Nephron progenitor cell (in vitro differentiated cells): Measurements from ENCODE around the gene TFPI2.
A peak's percentile ranks its signal among the peaks of the same experiment; 100 is the strongest.
"Not testable (repeated sequence)": the region's sequence is repeated elsewhere in the genome, so short reads cannot be mapped to it uniquely, and the experiment has no call there.

Experiments used
- DNase-seq: peaks from one replicate; pipeline ENCODE4 v3.0.0; 2021
- H3K27ac Mint-ChIP-seq: 2 replicates; pipeline ENCODE4 v1.8.0; 2021; ENCODE audit warnings: mild to moderate bottlenecking, moderate library complexity, mixed read lengths
- H3K27me3 Mint-ChIP-seq: 2 replicates; pipeline ENCODE4 v1.8.0; 2021; ENCODE audit warnings: mild to moderate bottlenecking, low read depth, mixed read lengths; ENCODE audit not compliant: poor library complexity
- H3K36me3 Mint-ChIP-seq: 2 replicates; pipeline ENCODE4 v1.8.0; 2021; ENCODE audit warnings: low read depth, mixed read lengths
- H3K4me1 Mint-ChIP-seq: 2 replicates; pipeline ENCODE4 v1.8.0; 2021; ENCODE audit warnings: mixed read lengths
- H3K4me3 Mint-ChIP-seq: 2 replicates; pipeline ENCODE4 v1.8.0; 2021; ENCODE audit warnings: mild to moderate bottlenecking, moderate library complexity, mixed read lengths
- H3K9me3 Mint-ChIP-seq: 2 replicates; pipeline ENCODE4 v1.8.0; 2021; ENCODE audit warnings: mild to moderate bottlenecking, moderate library complexity, mixed read lengths
- CTCF ChIP-seq: fragments of 200-600 bp; sonication (generic); IDR thresholded peaks from 2 replicates; pipeline ENCODE4 v1.5.0; 2021; ENCODE audit warnings: antibody characterized with exemption

The TFPI2 gene

GRCh38 chr7:93913197-93913596 lies 22.6 kb upstream of the TFPI2 start:
- H3K27ac Mint-ChIP-seq: no peak overlapping the region

GRCh38 chr7:93911661-93912060 lies 21.1 kb upstream of the TFPI2 start:
- H3K4me1 Mint-ChIP-seq, H3K27ac Mint-ChIP-seq, DNase-seq, H3K36me3 Mint-ChIP-seq, H3K27me3 Mint-ChIP-seq, H3K4me3 Mint-ChIP-seq, H3K9me3 Mint-ChIP-seq: not testable (repeated sequence)

More at GRCh38 chr7:93913197-93913596, 22.6 kb upstream of the TFPI2 start:
- DNase-seq: no peak
- peaks cover 11% of the 10 kb centered on the region for H3K27me3 Mint-ChIP-seq
- no peak overlapping the region for H3K4me3 Mint-ChIP-seq
- H3K36me3 Mint-ChIP-seq: no peaks in the 10 kb centered on the region
- no peaks in the 10 kb centered on the region for H3K9me3 Mint-ChIP-seq
- TF ChIP-seq CTCF: no peak
- peaks cover 7% of the 10 kb centered on the region for H3K4me1 Mint-ChIP-seq

- not testable (repeated sequence) for H3K4me1 Mint-ChIP-seq, H3K27me3 Mint-ChIP-seq, H3K36me3 Mint-ChIP-seq, H3K9me3 Mint-ChIP-seq, DNase-seq, H3K4me3 Mint-ChIP-seq, H3K27ac Mint-ChIP-seq
These were observed 20.7 kb upstream of the TFPI2 start for GRCh38 chr7:93911242-93911641.

GRCh38 chr7:93910076-93910994 lies 19.8 kb upstream of the TFPI2 start:
- Mint-ChIP-seq H3K9me3 (no peaks in the 10 kb centered on the region), H3K4me3 (no peak overlapping the region), H3K36me3 (no peaks in the 10 kb centered on the region), H3K27ac (no peak overlapping the region), H3K27me3 (peaks cover 8% of the 10 kb centered on the region), H3K4me1 (peaks cover 7% of the 10 kb centered on the region)
- no peak for DNase-seq
- TF ChIP-seq CTCF: no peak

- Mint-ChIP-seq H3K36me3 (no peaks in the 10 kb centered on the region), H3K27me3 (peaks cover 15% of the 10 kb centered on the region), H3K4me1 (peaks cover 7% of the 10 kb centered on the region), H3K4me3 (no peak within 1 kb of the TSS), H3K9me3 (no peaks in the 10 kb centered on the region), H3K27ac (no peak within 1 kb of the TSS)
- no peak for TF ChIP-seq CTCF
- DNase-seq: no peak
These were observed 15.7 kb upstream of the TFPI2 start, which contains the start of gene GNGT1 for GRCh38 chr7:93906267-93906666. Gene GNGT1, plus strand, starts transcription at chr7:93906567. Its CDS starts 180 bp downstream, at chr7:93906747.

- no peak overlapping the region for H3K27ac Mint-ChIP-seq
- TF ChIP-seq CTCF: peak; percentile 95
- DNase-seq: peak; percentile 20
- no peaks in the 10 kb centered on the region for H3K36me3 Mint-ChIP-seq
- H3K27me3 Mint-ChIP-seq: peaks cover 25% of the 10 kb centered on the region
- no peak overlapping the region for H3K4me3 Mint-ChIP-seq
- H3K9me3 Mint-ChIP-seq: no peaks in the 10 kb centered on the region
- no peaks in the 10 kb centered on the region for H3K4me1 Mint-ChIP-seq
These were observed 12.3 kb upstream of the TFPI2 start for GRCh38 chr7:93902777-93903423.
